Astrocyte (in vitro differentiated cells and primary cell): ENCODE results near the gene VARS2. TPM values are rescaled to one million over a fixed set of nuclear protein-coding genes. Genes with fewer than 3 reads are reported as not detected.

Experiments
- DNase-seq: peaks from one replicate; pipeline ENCODE4 v3.0.0-alpha.2; 2010; ENCODE audit warnings: low read depth
- FAIRE-seq: peaks from 2 replicates; lab custom pipeline; 2011; peaks lifted over from hg19 to GRCh38; lab: Jason Lieb, UNC
- H2AFZ ChIP-seq: 2 replicates; pipeline ENCODE4 v1.6.0; 2012; ENCODE audit warnings: low read depth, low read length, inconsistent platforms
- H3K27ac ChIP-seq: 2 replicates; pipeline ENCODE4 v1.5.1; 2011; ENCODE audit warnings: low read depth, low read length, inconsistent platforms
- H3K27me3 ChIP-seq: 2 replicates; pipeline ENCODE4 v1.6.0; 2011; ENCODE audit warnings: low read length, inconsistent platforms; ENCODE audit not compliant: insufficient read depth
- H3K36me3 ChIP-seq: 2 replicates; pipeline ENCODE4 v1.5.1; 2011; ENCODE audit warnings: low read length, inconsistent platforms; ENCODE audit not compliant: insufficient read depth
- H3K4me1 ChIP-seq: 2 replicates; pipeline ENCODE4 v1.5.1; 2011; ENCODE audit warnings: low read length, inconsistent platforms; ENCODE audit not compliant: insufficient read depth
- H3K4me2 ChIP-seq: 2 replicates; pipeline ENCODE4 v1.6.0; 2012; ENCODE audit warnings: low read length, inconsistent platforms
- H3K4me3 ChIP-seq: 2 replicates; pipeline ENCODE4 v1.5.1; 2011; ENCODE audit warnings: low read depth, mild to moderate bottlenecking, low read length, inconsistent platforms; ENCODE audit not compliant: insufficient read depth
- H3K79me2 ChIP-seq: 2 replicates; pipeline ENCODE4 v1.6.0; 2012; ENCODE audit warnings: mild to moderate bottlenecking, low read length, inconsistent platforms; ENCODE audit not compliant: insufficient read depth
- H3K9ac ChIP-seq: 2 replicates; pipeline ENCODE4 v1.6.0; 2012; ENCODE audit warnings: mild to moderate bottlenecking, low read length, inconsistent platforms
- H3K9me3 ChIP-seq: 2 replicates; pipeline ENCODE4 v1.5.1; 2012; ENCODE audit warnings: low read depth, mild to moderate bottlenecking, low read length, inconsistent platforms; ENCODE audit not compliant: insufficient read depth
- H4K20me1 ChIP-seq: 2 replicates; pipeline ENCODE4 v1.6.0; 2012; ENCODE audit warnings: low read length, inconsistent platforms; ENCODE audit not compliant: insufficient read depth
- H3K27ac Mint-ChIP-seq: one replicate; pipeline ENCODE4 v1.8.0; 2021; ENCODE audit warnings: mild to moderate bottlenecking, mixed read lengths; ENCODE audit not compliant: unreplicated experiment
- H3K27me3 Mint-ChIP-seq: one replicate; pipeline ENCODE4 v1.8.0; 2021; ENCODE audit warnings: low read depth, mixed read lengths; ENCODE audit not compliant: unreplicated experiment
- H3K36me3 Mint-ChIP-seq: one replicate; pipeline ENCODE4 v1.8.0; 2021; ENCODE audit warnings: low read depth, mixed read lengths; ENCODE audit not compliant: unreplicated experiment
- H3K4me1 Mint-ChIP-seq: one replicate; pipeline ENCODE4 v1.8.0; 2021; ENCODE audit warnings: low read depth, mixed read lengths; ENCODE audit not compliant: unreplicated experiment
- H3K4me3 Mint-ChIP-seq: one replicate; pipeline ENCODE4 v1.8.0; 2021; ENCODE audit warnings: mild to moderate bottlenecking, moderate library complexity, mixed read lengths; ENCODE audit not compliant: unreplicated experiment
- H3K9me3 Mint-ChIP-seq: one replicate; pipeline ENCODE4 v1.8.0; 2021; ENCODE audit warnings: mild to moderate bottlenecking, mixed read lengths; ENCODE audit not compliant: unreplicated experiment
- EZH2 ChIP-seq: IDR thresholded peaks from 2 replicates; pipeline ENCODE4 v1.6.1; 2012; ENCODE audit warnings: mild to moderate bottlenecking, low read length, inconsistent platforms; ENCODE audit not compliant: insufficient read depth
- total RNA-seq: library from RNA; stranded (reverse); gene quantifications from 2 replicates; pipeline ENCODE4 v1.2.1, GENCODE V29; 2021
- TF ChIP-seq, protein P1 (sequence below): IDR thresholded peaks from 2 replicates; pipeline ENCODE4 v1.5.1; 2011; ENCODE audit warnings: low read depth, mild to moderate bottlenecking, inconsistent platforms, low read length, moderate library complexity; ENCODE audit not compliant: insufficient read depth

VARS2 gene
- total RNA-seq, 1 donor from 2014 or later, result 19.8 TPM

DNA sequence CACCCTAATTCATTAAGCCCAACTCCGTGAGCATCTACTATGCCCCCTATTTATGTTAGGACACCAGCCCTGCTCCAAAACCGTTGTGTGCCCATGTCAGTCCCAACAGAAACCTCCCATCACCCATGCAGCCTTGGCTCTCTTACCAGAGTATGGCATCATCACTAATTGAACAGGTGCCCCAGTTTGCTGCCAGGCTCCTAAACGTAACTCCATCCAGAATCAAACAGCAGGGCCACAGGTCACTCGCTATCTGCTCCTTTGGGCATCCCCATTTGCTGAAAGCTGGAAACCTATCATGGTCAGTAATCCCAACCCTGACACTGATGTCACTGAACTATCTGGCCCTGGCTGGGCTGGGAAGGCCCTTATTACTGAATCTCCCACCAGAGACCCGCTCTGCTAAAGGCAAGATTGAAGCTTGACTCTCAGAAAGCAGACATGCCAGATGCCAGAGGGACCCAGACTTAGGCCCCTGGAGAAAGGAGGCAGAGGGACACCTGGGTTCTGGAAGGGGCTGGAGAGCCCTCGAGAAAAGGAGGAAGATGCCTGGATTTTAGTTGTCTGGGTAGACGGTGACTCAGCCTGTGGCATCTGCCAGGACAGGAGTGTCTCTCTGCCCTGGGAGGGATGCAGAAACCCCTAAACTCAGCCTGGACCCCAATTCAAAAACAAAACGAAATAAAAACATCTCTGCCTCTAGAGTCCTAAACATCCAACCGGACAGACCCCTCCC, 40.8 kb downstream of the VARS2 start:
- Histone ChIP-seq H3K9me3 (no peaks in the 10 kb centered on the region), H3K9ac (peak overlapping the region; percentile 70), H3K79me2 (no peaks in the 10 kb centered on the region), H3K27ac (no peak overlapping the region), H3K4me3 (peak overlapping the region; percentile 47), H3K36me3 (no peaks in the 10 kb centered on the region), H4K20me1 (no peaks in the 10 kb centered on the region), H3K4me1 (peaks cover 6% of the 10 kb centered on the region), H2AFZ (peak overlapping the region; percentile 82), H3K4me2 (peak overlapping the region; percentile 86), H3K27me3 (peaks cover 21% of the 10 kb centered on the region)
- H3K9me3 Mint-ChIP-seq, result peaks cover 20% of the 10 kb centered on the region
- TF ChIP-seq, protein P1, sequence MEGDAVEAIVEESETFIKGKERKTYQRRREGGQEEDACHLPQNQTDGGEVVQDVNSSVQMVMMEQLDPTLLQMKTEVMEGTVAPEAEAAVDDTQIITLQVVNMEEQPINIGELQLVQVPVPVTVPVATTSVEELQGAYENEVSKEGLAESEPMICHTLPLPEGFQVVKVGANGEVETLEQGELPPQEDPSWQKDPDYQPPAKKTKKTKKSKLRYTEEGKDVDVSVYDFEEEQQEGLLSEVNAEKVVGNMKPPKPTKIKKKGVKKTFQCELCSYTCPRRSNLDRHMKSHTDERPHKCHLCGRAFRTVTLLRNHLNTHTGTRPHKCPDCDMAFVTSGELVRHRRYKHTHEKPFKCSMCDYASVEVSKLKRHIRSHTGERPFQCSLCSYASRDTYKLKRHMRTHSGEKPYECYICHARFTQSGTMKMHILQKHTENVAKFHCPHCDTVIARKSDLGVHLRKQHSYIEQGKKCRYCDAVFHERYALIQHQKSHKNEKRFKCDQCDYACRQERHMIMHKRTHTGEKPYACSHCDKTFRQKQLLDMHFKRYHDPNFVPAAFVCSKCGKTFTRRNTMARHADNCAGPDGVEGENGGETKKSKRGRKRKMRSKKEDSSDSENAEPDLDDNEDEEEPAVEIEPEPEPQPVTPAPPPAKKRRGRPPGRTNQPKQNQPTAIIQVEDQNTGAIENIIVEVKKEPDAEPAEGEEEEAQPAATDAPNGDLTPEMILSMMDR, result no peak
- FAIRE-seq (no peak), DNase-seq (no peak)
- peaks cover 72% of the 10 kb centered on the region for H3K27me3 Mint-ChIP-seq
- peak overlapping the region; percentile 11 for H3K27ac Mint-ChIP-seq
- H3K4me3 Mint-ChIP-seq, result no peak overlapping the region
- H3K4me1 Mint-ChIP-seq, result peaks cover 6% of the 10 kb centered on the region
- H3K36me3 Mint-ChIP-seq, result no peaks in the 10 kb centered on the region

- H3K4me3 Mint-ChIP-seq, result peak overlapping the region; percentile 58
- H3K4me1 Mint-ChIP-seq, result peaks cover 6% of the 10 kb centered on the region
- H4K20me1 ChIP-seq, result no peaks in the 10 kb centered on the region
- peak overlapping the region; percentile 47 for H3K4me3 ChIP-seq
- H3K4me2 ChIP-seq, result peak overlapping the region; percentile 86
- no peaks in the 10 kb centered on the region for H3K9me3 ChIP-seq
- peak overlapping the region; percentile 11 for H3K27ac Mint-ChIP-seq
- no peaks in the 10 kb centered on the region for H3K36me3 Mint-ChIP-seq
- peak; percentile 47 for TF ChIP-seq EZH2
- TF ChIP-seq, protein P1, result no peak
- DNase-seq, result peak; percentile 16
- H3K4me1 ChIP-seq, result peaks cover 6% of the 10 kb centered on the region
- H3K36me3 ChIP-seq, result no peaks in the 10 kb centered on the region
- peaks cover 12% of the 10 kb centered on the region for H3K9me3 Mint-ChIP-seq
- no peak overlapping the region for H3K27ac ChIP-seq
- H3K9ac ChIP-seq, result peak overlapping the region; percentile 70
- no peaks in the 10 kb centered on the region for H3K79me2 ChIP-seq
- H3K27me3 ChIP-seq, result peaks cover 21% of the 10 kb centered on the region
- peak overlapping the region; percentile 82 for H2AFZ ChIP-seq
- no peak for FAIRE-seq
- H3K27me3 Mint-ChIP-seq, result peaks cover 66% of the 10 kb centered on the region
Observed at GRCh38 chr6:30955367-30956042, 41.5 kb downstream of the VARS2 start.
